ENCODE data around the gene CACNA1B.
"Not testable (repeated sequence)": the region's sequence is repeated elsewhere in the genome, so short reads cannot be mapped to it uniquely, and the experiment has no call there.

The CACNA1B gene

DNA sequence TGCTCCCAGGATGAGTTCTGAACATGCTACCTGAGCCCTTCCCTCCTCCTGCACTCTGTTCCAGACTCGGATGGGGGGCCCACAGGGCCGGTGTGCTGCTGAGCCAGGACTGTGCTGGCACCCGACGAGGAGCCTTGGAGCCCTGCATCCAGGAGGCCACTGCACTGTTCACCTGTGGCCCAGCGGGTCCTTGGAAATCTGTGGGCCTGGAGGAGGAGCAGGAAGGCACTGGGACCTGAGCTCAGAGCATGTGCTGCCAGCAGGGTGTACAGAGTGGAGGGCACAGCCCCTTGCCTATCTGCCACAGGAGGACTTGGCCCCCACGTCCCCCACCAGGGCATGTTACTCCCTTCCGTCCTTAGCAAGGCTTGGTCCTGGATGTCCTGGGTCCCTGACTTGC is 265.9 kb downstream of the CACNA1B start:
- DNase-seq (ENCODE audit: low read depth): not testable (repeated sequence)

DNA sequence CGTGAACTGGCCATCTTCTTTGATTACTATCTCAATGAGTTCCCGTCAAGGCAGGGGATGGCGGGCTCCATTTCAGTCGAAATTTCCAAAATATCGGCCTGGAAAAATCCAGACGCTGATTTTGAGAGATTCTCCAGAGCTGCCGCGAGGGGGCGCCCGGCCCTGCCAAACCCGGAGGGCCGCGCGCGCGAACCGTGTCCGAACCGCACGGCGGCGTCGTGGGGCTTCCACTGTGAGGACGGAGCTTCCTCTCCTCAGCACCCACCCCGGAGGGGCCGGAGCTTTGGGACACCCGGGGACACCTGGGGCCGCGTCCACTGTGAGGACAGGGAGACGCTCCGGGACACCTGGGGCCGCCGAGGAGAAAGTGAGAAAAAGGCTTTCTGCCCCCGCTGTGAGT is 270.0 kb downstream of the CACNA1B start:
- not testable (repeated sequence) for DNase-seq (ENCODE audit: low read depth)

DNA sequence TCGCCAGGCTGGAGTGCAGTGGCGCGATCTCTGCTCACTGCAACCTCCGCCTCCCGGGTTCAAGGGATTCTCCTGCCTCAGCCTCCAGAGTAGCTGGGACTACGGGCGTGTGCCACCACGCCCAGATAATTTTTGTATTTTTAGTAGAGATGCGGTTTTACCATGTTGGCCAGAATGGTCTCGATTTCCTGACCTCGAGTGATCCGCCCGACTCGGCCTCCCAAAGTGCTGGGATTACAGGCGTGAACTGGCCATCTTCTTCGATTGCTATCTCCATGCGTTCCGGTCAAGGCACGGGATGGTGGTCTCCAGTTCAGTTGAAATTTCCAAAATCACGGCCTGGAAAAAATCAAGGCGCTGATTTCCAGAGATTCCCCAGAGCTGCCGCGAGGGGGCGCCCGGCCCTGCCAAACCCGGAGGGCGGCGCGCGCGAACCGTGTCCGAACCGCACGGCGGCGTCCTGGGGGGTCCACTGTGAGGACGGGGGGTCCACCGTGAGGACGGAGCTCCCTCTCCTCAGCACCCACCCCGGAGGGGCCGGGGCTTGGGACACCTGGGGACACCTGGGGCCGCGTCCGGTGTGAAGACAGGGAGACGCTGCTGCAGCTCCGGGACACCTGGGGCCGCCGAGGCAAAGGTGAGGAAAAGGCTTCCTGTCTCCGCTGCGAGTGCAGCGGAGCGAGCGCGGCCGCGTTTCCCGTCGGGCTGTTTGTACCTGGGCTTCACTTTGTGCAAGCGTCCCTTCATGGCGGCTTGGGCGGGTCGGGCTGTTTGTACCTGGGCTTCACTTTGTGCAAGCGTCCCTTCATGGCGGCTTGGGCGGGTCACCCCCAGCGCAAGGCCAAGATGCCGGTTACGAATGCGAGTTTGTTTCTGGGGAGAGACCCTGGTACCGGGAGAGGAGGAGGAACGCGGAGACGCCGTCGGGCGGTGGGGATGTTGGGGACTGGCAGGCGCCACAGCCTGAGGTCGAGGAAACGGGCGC is 272.4 kb downstream of the CACNA1B start:
- not testable (repeated sequence) for DNase-seq (ENCODE audit: low read depth)

- DNase-seq (ENCODE audit: low read depth): not testable (repeated sequence)
Measured at GRCh38 chr9:138155788-138156187, 278.2 kb downstream of the CACNA1B start.

DNA sequence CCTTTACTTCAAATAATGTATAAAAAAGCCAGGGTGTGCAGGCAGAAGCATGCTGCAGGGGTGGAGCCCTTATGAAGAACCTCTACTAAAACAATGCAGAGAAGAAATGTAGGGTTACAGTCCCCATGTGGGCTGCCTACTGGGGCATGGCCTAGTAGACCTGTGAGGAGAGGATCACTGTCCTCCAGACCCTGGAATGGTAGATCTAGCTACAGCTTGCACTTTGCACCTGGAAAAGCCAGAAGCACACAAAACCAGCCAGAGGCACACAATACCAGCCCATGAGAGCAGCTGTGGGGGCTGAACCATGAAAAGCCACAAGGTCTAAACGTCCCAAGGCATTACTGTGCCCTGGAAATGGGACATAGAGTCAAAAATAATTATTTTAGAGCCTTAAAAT is 289.2 kb downstream of the CACNA1B start:
- not testable (repeated sequence) for DNase-seq (ENCODE audit: low read depth)
